BJ (cell line): ENCODE results near the gene GZMH. TPM values are rescaled to one million over a fixed set of nuclear protein-coding genes. Genes with fewer than 3 reads are reported as not detected.

ENCODE experiments used
- CTCF ChIA-PET: fragments of 350-600 bp; formaldehyde crosslinking; extraction: SDS; loops from one replicate; lab custom pipeline; 2021; ENCODE audit warnings: antibody characterized with exemption, inconsistent platforms; lab: Yijun Ruan, JAX
- POLR2A ChIA-PET: fragments of 300-600 bp; sonication (Branson Sonifier 250); formaldehyde crosslinking; extraction: SDS; loops from one replicate; lab custom pipeline; 2021; ENCODE audit warnings: antibody characterized with exemption; lab: Charles Lee
- DNase-seq: peaks from one replicate; pipeline ENCODE4 v3.0.0-alpha.2; 2011; ENCODE audit warnings: low read depth
- H3K27me3 ChIP-seq: 2 replicates; pipeline ENCODE4 v1.6.0; 2011; ENCODE audit warnings: low read length; ENCODE audit not compliant: control insufficient read depth, insufficient read depth
- H3K36me3 ChIP-seq: 2 replicates; pipeline ENCODE4 v1.5.1; 2011; ENCODE audit warnings: low read length; ENCODE audit not compliant: control insufficient read depth, insufficient read depth
- H3K4me3 ChIP-seq: 2 replicates; pipeline ENCODE4 v1.5.1; 2011; ENCODE audit warnings: low read depth, mild to moderate bottlenecking, control low read depth, low read length
- CTCF ChIP-seq: IDR thresholded peaks from 2 replicates; pipeline ENCODE4 v1.5.1; 2011; ENCODE audit warnings: low read depth, mild to moderate bottlenecking, control low read depth, inconsistent platforms, low read length, moderate library complexity; ENCODE audit not compliant: insufficient read depth
- polyA plus RNA-seq: library from polyadenylated mRNA; depleted of rRNA; stranded (reverse); fragments of >200 nt; gene quantifications from 2 replicates; pipeline ENCODE4 v1.2.3, GENCODE V29; 2011; rRNA removed

The GZMH gene
- polyA plus RNA-seq, 1 experiment = not detected

GRCh38 chr14:24574206-24574774 is 35.2 kb downstream of the GZMH start:
- Histone ChIP-seq H3K4me3 (no peak overlapping the region), H3K27me3 (no peaks in the 10 kb centered on the region), H3K36me3 (no peaks in the 10 kb centered on the region)
- DNase-seq = no peak
- CTCF ChIA-PET = no interaction called here
- TF ChIP-seq CTCF = no peak
- POLR2A ChIA-PET = no interaction called here

DNA sequence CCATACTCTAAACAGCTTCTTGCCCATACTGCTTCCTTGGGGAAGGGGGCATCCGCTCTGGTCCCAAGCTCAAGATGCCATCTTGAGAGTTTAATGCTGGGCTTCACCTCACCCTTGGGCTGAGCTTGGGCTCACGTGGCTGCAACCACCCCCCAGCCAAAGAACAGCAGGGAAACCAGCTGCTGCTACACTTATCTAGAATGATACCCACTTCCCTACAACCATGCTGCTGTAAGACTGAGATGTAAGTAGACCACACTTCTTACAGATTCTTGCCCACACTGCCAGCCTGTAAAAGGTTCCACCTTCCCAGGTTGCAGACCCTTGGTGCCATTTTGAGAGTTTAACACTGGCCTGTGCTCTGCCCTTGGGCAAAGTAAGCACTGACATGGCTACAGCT is 43.2 kb downstream of the GZMH start:
- TF ChIP-seq CTCF = no peak
- Histone ChIP-seq H3K4me3 (no peak overlapping the region), H3K27me3 (no peaks in the 10 kb centered on the region), H3K36me3 (no peaks in the 10 kb centered on the region)
- ChIA-PET CTCF (no interaction called here), POLR2A (no interaction called here)
- no peak for DNase-seq

GRCh38 chr14:24565766-24566165 is 43.7 kb downstream of the GZMH start:
- no peaks in the 10 kb centered on the region for H3K27me3 ChIP-seq
- ChIA-PET CTCF (interaction anchor here (1.1 kb wide), 1 partner anchor 13 kb away, joined by 3 read pairs; no protein-coding TSS in a partner anchor), POLR2A (no interaction called here)
- no peak overlapping the region for H3K4me3 ChIP-seq
- TF ChIP-seq CTCF = no peak
- DNase-seq = no peak
- no peaks in the 10 kb centered on the region for H3K36me3 ChIP-seq

DNA sequence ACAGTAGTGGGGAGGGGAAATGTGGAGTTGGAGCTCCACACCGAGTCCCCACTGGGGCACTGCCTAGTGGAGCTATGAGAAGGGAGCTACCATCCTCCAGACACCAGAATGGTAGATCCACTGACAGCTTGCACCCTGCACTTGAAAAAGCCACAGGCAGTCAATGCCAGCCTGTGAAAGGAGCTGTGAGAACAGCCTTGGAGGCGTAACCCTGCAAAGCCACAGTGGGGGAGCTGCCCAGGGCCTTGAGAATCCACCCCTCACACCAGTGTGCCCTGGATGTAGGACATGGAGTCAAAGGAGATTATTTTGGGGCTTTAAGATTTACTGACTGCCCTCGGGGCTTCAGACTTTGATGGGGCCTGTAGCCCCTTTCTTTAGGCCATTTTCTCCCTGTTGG is 46.0 kb downstream of the GZMH start:
- Histone ChIP-seq H3K27me3 (no peaks in the 10 kb centered on the region), H3K36me3 (no peaks in the 10 kb centered on the region), H3K4me3 (no peak overlapping the region)
- DNase-seq = no peak
- no peak for TF ChIP-seq CTCF
- ChIA-PET CTCF (no interaction called here), POLR2A (no interaction called here)

DNA sequence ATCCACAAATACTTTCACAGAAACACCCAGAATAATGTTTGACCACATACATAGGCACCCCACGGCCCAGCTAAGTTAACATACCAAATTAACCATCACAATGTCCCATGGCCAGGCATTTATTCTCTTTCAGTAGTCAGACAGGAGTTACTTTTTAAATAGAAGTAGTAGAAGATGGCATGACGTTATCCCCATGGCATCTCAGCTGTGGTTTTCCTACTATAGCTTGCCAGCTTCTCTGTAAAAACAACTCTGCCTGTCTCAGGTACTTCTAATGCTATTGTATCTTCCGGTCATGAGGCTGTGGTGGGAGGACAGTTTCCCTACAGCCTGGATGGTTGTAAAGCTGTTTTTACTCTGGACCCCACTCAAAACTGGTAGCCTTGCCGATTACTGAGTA is 52.7 kb downstream of the GZMH start:
- no peak overlapping the region for H3K4me3 ChIP-seq
- no peak for TF ChIP-seq CTCF
- H3K27me3 ChIP-seq = no peaks in the 10 kb centered on the region
- ChIA-PET POLR2A (no interaction called here), CTCF (no interaction called here)
- DNase-seq = no peak
- no peaks in the 10 kb centered on the region for H3K36me3 ChIP-seq

Other genes starting within 250 kb of the GZMH start
- 95.8 and 151 TPM in 2 replicates for gene NFATC4, start 241.5 kb downstream of the GZMH start, polyA plus RNA-seq
- 7.2 and 10.1 TPM in 2 replicates for gene NYNRIN, start 210.7 kb downstream of the GZMH start, polyA plus RNA-seq
- 6.7 and 8.6 TPM in 2 replicates for gene CBLN3, start 180.0 kb downstream of the GZMH start, polyA plus RNA-seq
- 18.9 and 19.7 TPM in 2 replicates for gene KHNYN, start 179.7 kb downstream of the GZMH start, polyA plus RNA-seq
- gene SDR39U1, start 166.9 kb downstream of the GZMH start, polyA plus RNA-seq = 28.9 and 43.4 TPM in 2 replicates
- not detected in 2 replicates for gene CMA1, start 101.4 kb downstream of the GZMH start, polyA plus RNA-seq
- not detected in 2 replicates for gene CTSG, start 33.4 kb downstream of the GZMH start, polyA plus RNA-seq
- gene GZMB, start 24.5 kb upstream of the GZMH start, polyA plus RNA-seq = not detected in 2 replicates